A673 (cell line): Measurements from ENCODE around the gene NES. TPM values are rescaled to one million over a fixed set of nuclear protein-coding genes. Genes with fewer than 3 reads are reported as not detected.

Experiments used
- BruUV-seq: library from RNA; stranded (reverse); fragments of 400-500 nt; replicated peaks from 2 replicates; lab custom pipeline; 2021; lab: Mats Ljungman, UMichigan
- CTCF ChIA-PET: fragments of 300-600 bp; sonication (Branson Sonifier 250); formaldehyde crosslinking; loops from one replicate; lab custom pipeline; 2022; ENCODE audit warnings: antibody characterized with exemption; lab: Charles Lee
- POLR2A ChIA-PET: fragments of 300-600 bp; sonication (Branson Sonifier 250); formaldehyde crosslinking; loops from one replicate; lab custom pipeline; 2022; ENCODE audit warnings: antibody characterized with exemption; ENCODE audit not compliant: low non-redundant PET; lab: Charles Lee
- DNase-seq: peaks from one replicate; pipeline ENCODE4 v3.0.0-alpha.2; 2015; ENCODE audit warnings: low spot score
- H3K27ac ChIP-seq: fragments of 200-600 bp; sonication (generic); 2 replicates; pipeline ENCODE4 v1.5.1; 2016; ENCODE audit warnings: mixed run types, low read depth, mild to moderate bottlenecking, mixed read lengths, antibody characterized with exemption, low read length; ENCODE audit not compliant: poor library complexity, severe bottlenecking
- H3K27me3 ChIP-seq: fragments of 200-600 bp; sonication (generic); replicated peaks from 2 replicates; pipeline ENCODE4 v1.6.1; 2017; ENCODE audit warnings: mixed run types, low read depth, mild to moderate bottlenecking, mixed read lengths, antibody characterized with exemption, low read length; ENCODE audit not compliant: insufficient read depth, poor library complexity
- H3K36me3 ChIP-seq: fragments of 200-600 bp; sonication (generic); 2 replicates; pipeline ENCODE4 v1.6.1; 2016; ENCODE audit warnings: mixed run types, mild to moderate bottlenecking, mixed read lengths, antibody characterized with exemption, low read length; ENCODE audit not compliant: insufficient read depth, poor library complexity, severe bottlenecking
- H3K4me1 ChIP-seq: fragments of 200-600 bp; sonication (generic); 2 replicates; pipeline ENCODE4 v1.6.1; 2017; ENCODE audit warnings: mixed run types, mild to moderate bottlenecking, mixed read lengths, antibody characterized with exemption, low read length; ENCODE audit not compliant: insufficient read depth, poor library complexity, severe bottlenecking
- H3K4me3 ChIP-seq: fragments of 200-600 bp; sonication (generic); 2 replicates; pipeline ENCODE4 v1.5.1; 2016; ENCODE audit warnings: low read depth, mixed run types, mild to moderate bottlenecking, mixed read lengths, low read length; ENCODE audit not compliant: poor library complexity, severe bottlenecking
- H3K9me3 ChIP-seq: fragments of 200-600 bp; sonication (generic); 2 replicates; pipeline ENCODE4 v1.6.1; 2016; ENCODE audit warnings: mixed run types, low read depth, mild to moderate bottlenecking, mixed read lengths, antibody characterized with exemption, low read length; ENCODE audit not compliant: poor library complexity, severe bottlenecking
- CTCF ChIP-seq: fragments of 300-800, 200-600 bp; sonication (generic); conservative IDR thresholded peaks from 2 replicates; pipeline ENCODE4 v1.5.1; 2017; ENCODE audit warnings: low read depth, mild to moderate bottlenecking, antibody characterized with exemption, low read length, moderate library complexity, mixed read lengths
- EZH2 ChIP-seq: fragments of 200-600 bp; sonication (generic); IDR thresholded peaks from 2 replicates; pipeline ENCODE4 v1.6.1; 2017; ENCODE audit warnings: borderline replicate concordance, low read depth, mild to moderate bottlenecking, mixed read lengths, antibody characterized with exemption, low read length; ENCODE audit not compliant: poor library complexity, severe bottlenecking
- intact Hi-C: fragments of 100-400 bp; cut with micrococcal nuclease; formaldehyde crosslinking; loops from one replicate; pipeline ENCODE4 v1.10.0; 2022; ENCODE audit not compliant: unreplicated experiment
- total RNA-seq: library from RNA; stranded (reverse); gene quantifications from 2 replicates; pipeline ENCODE4 v1.2.3, GENCODE V29; 2021

NES gene
- total RNA-seq, 1 experiment from 2014 or later: 8.7 TPM

- intact Hi-C loops: loop anchor here (1.0 kb wide), 3 partner anchors 36 to 165 kb away; partner anchors contain the start of gene NTRK1
- DNase-seq: peak; percentile 85
- Histone ChIP-seq H3K36me3 (peaks cover 37% of the 10 kb centered on the region), H3K4me1 (peaks cover 23% of the 10 kb centered on the region), H3K27ac (peak overlapping the region; percentile 21), H3K4me3 (peak overlapping the region; percentile 95), H3K9me3 (no peaks in the 10 kb centered on the region), H3K27me3 (no peaks in the 10 kb centered on the region)
- CTCF ChIA-PET: interaction anchor here (0.6 to 5.2 kb wide), 26 partner anchors 10 to 492 kb away, joined by 3 to 117 read pairs (median 6); partner anchors contain the start of genes CRABP2, HDGF, INSRR and MRPL24
- POLR2A ChIA-PET: interaction anchor here (0.9 to 1.2 kb wide), 3 partner anchors 34 to 37 kb away, joined by 3 to 6 read pairs (median 3); no protein-coding TSS in a partner anchor
- TF ChIP-seq CTCF: peak; percentile 96
- no peak for TF ChIP-seq EZH2
- BruUV-seq: no TSS peak
These were observed 48.6 kb upstream of the NES start for GRCh38 chr1:156725683-156726280.

DNA sequence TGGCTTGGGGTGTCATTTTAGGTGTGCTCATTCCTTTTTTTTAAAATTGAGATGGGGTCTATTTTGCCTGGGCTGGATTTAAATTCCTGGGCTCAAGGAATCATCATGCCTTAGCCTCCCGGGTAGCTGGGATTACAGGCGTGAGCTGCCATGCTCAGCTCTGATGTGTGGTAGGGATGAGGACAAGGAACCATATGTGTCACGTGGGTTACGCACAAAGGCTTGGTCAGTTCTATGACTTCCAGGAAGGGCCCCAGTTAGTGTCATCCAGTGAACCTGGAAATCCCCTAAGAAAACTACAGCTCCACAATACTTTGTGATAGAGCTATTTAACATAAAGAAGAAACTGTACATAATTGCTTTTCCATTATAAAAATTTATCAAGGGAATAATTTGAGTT, 44.3 kb upstream of the NES start:
- Histone ChIP-seq H3K27ac (no peak overlapping the region), H3K4me1 (peaks cover 14% of the 10 kb centered on the region), H3K9me3 (no peaks in the 10 kb centered on the region), H3K36me3 (peaks cover 37% of the 10 kb centered on the region), H3K4me3 (no peak overlapping the region), H3K27me3 (no peaks in the 10 kb centered on the region)
- intact Hi-C loops: no loop called here
- ChIA-PET CTCF (interaction anchor here (0.5 to 0.8 kb wide), 3 partner anchors 30 to 54 kb away, joined by 4 read pairs; no protein-coding TSS in a partner anchor), POLR2A (no interaction called here)
- no peak for DNase-seq
- no peak for TF ChIP-seq EZH2
- TF ChIP-seq CTCF: no peak
- BruUV-seq: no TSS peak

DNA sequence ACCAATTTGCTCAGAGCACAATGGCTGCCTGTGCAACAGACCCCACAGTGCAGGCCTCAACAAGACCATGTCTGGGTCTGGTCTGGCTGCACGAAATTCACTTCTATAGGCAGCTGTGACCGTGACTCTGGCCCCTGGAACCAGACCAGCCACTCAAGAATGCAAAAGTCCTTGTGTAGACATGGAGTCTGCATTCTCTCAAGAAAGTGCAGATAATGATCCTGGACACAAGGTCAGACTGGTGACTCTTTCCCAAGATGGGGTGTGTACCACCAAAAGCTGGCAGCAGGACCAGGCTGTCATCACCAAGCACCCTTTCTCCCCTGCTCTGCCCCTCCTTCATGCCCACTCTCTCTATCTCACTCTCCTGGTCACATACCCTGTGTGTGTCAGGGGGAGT, 43.9 kb upstream of the NES start:
- peaks cover 37% of the 10 kb centered on the region for H3K36me3 ChIP-seq
- no peak for DNase-seq
- H3K27me3 ChIP-seq: no peaks in the 10 kb centered on the region
- intact Hi-C loops: no loop called here
- ChIA-PET CTCF (interaction anchor here (0.5 kb wide), 1 partner anchor 54 kb away, joined by 4 read pairs; no protein-coding TSS in a partner anchor), POLR2A (no interaction called here)
- H3K4me3 ChIP-seq: no peak overlapping the region
- H3K9me3 ChIP-seq: no peaks in the 10 kb centered on the region
- H3K27ac ChIP-seq: no peak overlapping the region
- peaks cover 10% of the 10 kb centered on the region for H3K4me1 ChIP-seq
- BruUV-seq: no TSS peak
- TF ChIP-seq EZH2 (no peak), CTCF (no peak)
